Sigmoid colon (tissue), 4 donors: ENCODE data around the gene FAM118B.
"Not testable (repeated sequence)": the region's sequence is repeated elsewhere in the genome, so short reads cannot be mapped to it uniquely, and the experiment has no call there.

Experiments
- CTCF ChIP-seq, 4 experiments: fragments of 450-650 bp in 3 of 4; fragments of 200-600 bp in 1 of 4; IDR thresholded peaks; one replicate each; pipeline ENCODE4 v1.5.1; 2016 to 2019; ENCODE audit warnings: antibody characterized with exemption in 4 of 4, mild to moderate bottlenecking in 3 of 4, moderate library complexity in 2 of 4
- POLR2A ChIP-seq, 2 donors: fragments of 450-650 bp; IDR thresholded peaks; one replicate each; pipeline ENCODE4 v1.6.1; 2016; ENCODE audit warnings: antibody characterized with exemption in 2 of 2, mild to moderate bottlenecking in 2 of 2, moderate library complexity in 2 of 2
- POLR2AphosphoS5 ChIP-seq, 4 donors: sonication (generic); formaldehyde crosslinking; IDR thresholded peaks; one replicate each; pipeline ENCODE4 v1.6.1; 2017; ENCODE audit warnings: antibody characterized with exemption in 4 of 4

- not testable (repeated sequence) for TF ChIP-seq CTCF, POLR2A, POLR2AphosphoS5 (IDR thresholded peaks at IDR 0.05)
Measured at GRCh38 chr11:126255507-126255906, 43.9 kb downstream of the FAM118B start.
